ENCODE data around the gene MAN2A2. TPM values are rescaled to one million over a fixed set of nuclear protein-coding genes. Genes with fewer than 3 reads are reported as not detected.
"Not testable (repeated sequence)": the region's sequence is repeated elsewhere in the genome, so short reads cannot be mapped to it uniquely, and the experiment has no call there.

MAN2A2 gene
- total RNA-seq, 2 experiments from 2014 or later = 108 to 111 TPM

- Mint-ChIP-seq H3K36me3 (peaks cover 5% of the 10 kb centered on the region), H3K4me3 (no peak overlapping the region), H3K27ac (no peak overlapping the region), H3K4me1 (peaks cover 3% of the 10 kb centered on the region), H3K27me3 (no peaks in the 10 kb centered on the region), H3K9me3 (no peaks in the 10 kb centered on the region)
- POLR2A ChIA-PET = no interaction called here
- DNase-seq (no peak), ATAC-seq (ENCODE audit: low read depth) (no peak)
These were observed 11.1 kb upstream of the MAN2A2 start for GRCh38 chr15:90892023-90892422.

GRCh38 chr15:90892498-90893174, 10.5 kb upstream of the MAN2A2 start:
- H3K27me3 Mint-ChIP-seq = no peaks in the 10 kb centered on the region
- POLR2A ChIA-PET = no interaction called here
- no peak for DNase-seq
- H3K9me3 Mint-ChIP-seq = no peaks in the 10 kb centered on the region
- no peak overlapping the region for H3K27ac Mint-ChIP-seq
- H3K4me3 Mint-ChIP-seq = no peak overlapping the region
- peaks cover 2% of the 10 kb centered on the region for H3K4me1 Mint-ChIP-seq
- H3K36me3 Mint-ChIP-seq = peaks cover 3% of the 10 kb centered on the region
- ATAC-seq (ENCODE audit: low read depth) = no peak

GRCh38 chr15:90893175-90894090, 9.7 kb upstream of the MAN2A2 start:
- Mint-ChIP-seq H3K27ac (no peak overlapping the region), H3K36me3 (peaks cover 1% of the 10 kb centered on the region), H3K4me3 (no peak overlapping the region), H3K9me3 (no peaks in the 10 kb centered on the region), H3K27me3 (no peaks in the 10 kb centered on the region), H3K4me1 (no peaks in the 10 kb centered on the region)
- ATAC-seq (ENCODE audit: low read depth) = no peak
- POLR2A ChIA-PET = no interaction called here
- DNase-seq = no peak

- no peak overlapping the region for H3K4me3 Mint-ChIP-seq
- H3K27me3 Mint-ChIP-seq = no peaks in the 10 kb centered on the region
- POLR2A ChIA-PET = no interaction called here
- ATAC-seq (ENCODE audit: low read depth) (no peak), DNase-seq (no peak)
- H3K4me1 Mint-ChIP-seq = peaks cover 2% of the 10 kb centered on the region
- peaks cover 1% of the 10 kb centered on the region for H3K36me3 Mint-ChIP-seq
- no peaks in the 10 kb centered on the region for H3K9me3 Mint-ChIP-seq
- H3K27ac Mint-ChIP-seq = no peak overlapping the region
These were observed 7.5 kb upstream of the MAN2A2 start for GRCh38 chr15:90895571-90896117.

- H3K27ac Mint-ChIP-seq; DNase-seq; H3K4me3 Mint-ChIP-seq; H3K27me3 Mint-ChIP-seq; H3K9me3 Mint-ChIP-seq; ATAC-seq (ENCODE audit: low read depth); H3K36me3 Mint-ChIP-seq: not testable (repeated sequence)
- H3K4me1 Mint-ChIP-seq = peaks cover 14% of the 10 kb centered on the region
- POLR2A ChIA-PET = interaction anchor here (0.6 kb wide), 1 partner anchor 43 kb away, joined by 3 read pairs; no protein-coding TSS in a partner anchor
These were observed 5.9 kb upstream of the MAN2A2 start for GRCh38 chr15:90897131-90897655.

- H3K4me1 Mint-ChIP-seq = peaks cover 25% of the 10 kb centered on the region
- peak overlapping the region; percentile 83 for H3K27ac Mint-ChIP-seq
- no peak for DNase-seq
- H3K36me3 Mint-ChIP-seq = peaks cover 10% of the 10 kb centered on the region
- H3K27me3 Mint-ChIP-seq = no peaks in the 10 kb centered on the region
- POLR2A ChIA-PET = interaction anchor here (0.9 to 7.0 kb wide), 7 partner anchors 12 to 224 kb away, joined by 3 to 141 read pairs (median 4); partner anchors contain the start of genes FES, HDDC3 and UNC45A
- ATAC-seq (ENCODE audit: low read depth) = no peak
- H3K4me3 Mint-ChIP-seq = peak overlapping the region; percentile 83
- no peaks in the 10 kb centered on the region for H3K9me3 Mint-ChIP-seq
These were observed 1.7 kb upstream of the MAN2A2 start for GRCh38 chr15:90901175-90902039.

GRCh38 chr15:90902040-90902839, 862 bp upstream of the MAN2A2 start:
- POLR2A ChIA-PET = interaction anchor here (0.6 to 7.0 kb wide), 16 partner anchors 12 to 306 kb away, joined by 3 to 141 read pairs (median 5); partner anchors contain the start of genes BLM, HDDC3, RCCD1 and UNC45A
- DNase-seq = peak; percentile 84
- Mint-ChIP-seq H3K36me3 (peaks cover 12% of the 10 kb centered on the region), H3K4me3 (peak overlapping the region; percentile 83), H3K27me3 (no peaks in the 10 kb centered on the region), H3K4me1 (peaks cover 25% of the 10 kb centered on the region), H3K27ac (peak overlapping the region; percentile 83), H3K9me3 (no peaks in the 10 kb centered on the region)
- peak; percentile 78 for ATAC-seq (ENCODE audit: low read depth)

GRCh38 chr15:90903733-90904536, 833 bp downstream of the MAN2A2 start:
- no peak for DNase-seq
- Mint-ChIP-seq H3K4me1 (peaks cover 25% of the 10 kb centered on the region), H3K27me3 (no peaks in the 10 kb centered on the region), H3K36me3 (peaks cover 13% of the 10 kb centered on the region), H3K9me3 (no peaks in the 10 kb centered on the region), H3K4me3 (peak overlapping the region; percentile 88), H3K27ac (peak overlapping the region; percentile 89)
- no peak for ATAC-seq (ENCODE audit: low read depth)
- POLR2A ChIA-PET = interaction anchor here (0.7 to 7.0 kb wide), 12 partner anchors 10 to 328 kb away, joined by 3 to 141 read pairs (median 6); partner anchors contain the start of genes BLM, HDDC3, RCCD1 and UNC45A

GRCh38 chr15:90904746-90905145, 1.6 kb downstream of the MAN2A2 start:
- no peak overlapping the region for H3K27ac Mint-ChIP-seq
- DNase-seq (no peak), ATAC-seq (ENCODE audit: low read depth) (no peak)
- POLR2A ChIA-PET = interaction anchor here (1.6 to 7.0 kb wide), 3 partner anchors 9 to 28 kb away, joined by 4 to 141 read pairs (median 17); partner anchors contain the start of genes HDDC3 and UNC45A
- H3K4me3 Mint-ChIP-seq = peak overlapping the region; percentile 16
- H3K36me3 Mint-ChIP-seq = peaks cover 13% of the 10 kb centered on the region
- H3K4me1 Mint-ChIP-seq = peaks cover 25% of the 10 kb centered on the region
- H3K27me3 Mint-ChIP-seq = no peaks in the 10 kb centered on the region
- no peaks in the 10 kb centered on the region for H3K9me3 Mint-ChIP-seq

GRCh38 chr15:90905306-90906180, 2.4 kb downstream of the MAN2A2 start:
- ATAC-seq (ENCODE audit: low read depth) (no peak), DNase-seq (no peak)
- H3K4me1 Mint-ChIP-seq = peaks cover 23% of the 10 kb centered on the region
- H3K36me3 Mint-ChIP-seq = peaks cover 15% of the 10 kb centered on the region
- H3K9me3 Mint-ChIP-seq = no peaks in the 10 kb centered on the region
- no peak overlapping the region for H3K4me3 Mint-ChIP-seq
- H3K27me3 Mint-ChIP-seq = no peaks in the 10 kb centered on the region
- POLR2A ChIA-PET = interaction anchor here (1.6 to 7.0 kb wide), 2 partner anchors 17 to 27 kb away, joined by 4 to 141 read pairs; partner anchors contain the start of genes HDDC3 and UNC45A
- no peak overlapping the region for H3K27ac Mint-ChIP-seq

Data from activated naive CD8-positive, alpha-beta T cell treated with anti-CD3 and anti-CD28 coated beads, Interleukin-2, amount 10 ng/mL, durations not matched to agents 7 days and 5 days (primary cell).